Lung (tissue), 12 donors: ENCODE measurements around the gene VPS13D. TPM values are rescaled to one million over a fixed set of nuclear protein-coding genes. Genes with fewer than 3 reads are reported as not detected.

Experiments
- ATAC-seq: fragments of 200-7000 bp; cut with Tn5 transposase; one replicate; pipeline ENCODE4 v1.9.1; 2020; ENCODE audit warnings: moderate number of reproducible peaks; ENCODE audit not compliant: insufficient read depth, low FRiP score
- DNase-seq, 3 donors: peaks; one replicate each; pipeline ENCODE4 v3.0.0-alpha.2; 2013 to 2017
- H3K27ac ChIP-seq, 2 donors: one replicate each; pipeline ENCODE4 v1.5.1; 2013; ENCODE audit warnings: mild to moderate bottlenecking in 2 of 2, moderate library complexity in 2 of 2, control low read depth in 1 of 2, inconsistent platforms in 1 of 2, low read depth in 1 of 2, low read length in 1 of 2
- H3K27me3 ChIP-seq, 3 donors: one replicate each; pipeline ENCODE4 v1.5.1; 2013; ENCODE audit warnings: low read length in 2 of 3; ENCODE audit not compliant: control insufficient read depth in 3 of 3, insufficient read depth in 3 of 3
- H3K36me3 ChIP-seq, 4 donors: one replicate each; pipeline ENCODE4 v1.5.1; 2013; ENCODE audit warnings: low read length in 4 of 4, mild to moderate bottlenecking in 1 of 4, moderate library complexity in 1 of 4; ENCODE audit not compliant: control insufficient read depth in 4 of 4, insufficient read depth in 4 of 4
- H3K4me1 ChIP-seq, 5 donors: one replicate each; pipeline ENCODE4 v1.5.1; 2013; ENCODE audit warnings: low read length in 5 of 5, mild to moderate bottlenecking in 2 of 5, moderate library complexity in 1 of 5; ENCODE audit not compliant: control insufficient read depth in 5 of 5, insufficient read depth in 5 of 5
- H3K4me3 ChIP-seq: one replicate; pipeline ENCODE4 v1.5.1; 2013; ENCODE audit warnings: mild to moderate bottlenecking, control low read depth, moderate library complexity
- H3K9ac ChIP-seq, 2 donors: one replicate each; pipeline ENCODE4 v1.5.1; 2013; ENCODE audit warnings: low read length in 2 of 2, control low read depth in 1 of 2; ENCODE audit not compliant: insufficient read depth in 1 of 2
- H3K9me3 ChIP-seq, 4 donors: one replicate each; pipeline ENCODE4 v1.5.1; 2013; ENCODE audit warnings: low read length in 3 of 4, mild to moderate bottlenecking in 1 of 4, moderate library complexity in 1 of 4; ENCODE audit not compliant: control insufficient read depth in 4 of 4, insufficient read depth in 3 of 4
- WGBS, 2 donors: extraction: QIAGEN DNeasy Blood & Tissue Kit; methylation state at CpG; one replicate each; pipeline ENCODE4 v1.1.7; 2013; 5-methylcytosine and 5-hydroxymethylcytosine counted together
- polyA plus RNA-seq, 2 donors: library from polyadenylated mRNA; stranded (reverse); fragments of 200-250 nt; gene quantifications; one replicate each; pipeline ENCODE4 v1.2.1, GENCODE V29; 2013
- total RNA-seq, 2 donors: library from RNA; depleted of rRNA in 1 of 2; stranded (reverse); fragments of >200 nt in 1 of 2; gene quantifications; one replicate each; pipeline ENCODE4 v1.2.1, GENCODE V29; 2014 to 2021
- TF ChIP-seq, protein P1 (sequence below): IDR thresholded peaks from 2 replicates; pipeline ENCODE4 v1.5.1; 2012; ENCODE audit warnings: mild to moderate bottlenecking; ENCODE audit errors: control extremely low read depth, extremely low read depth
- donor health status: control.
- donor health status: control.
- donor health status: Bipolar disorder and iron deficiency.
- donor health status: healthy.
- donor health status: DM: yes; HTN: yes; CAD: no.

VPS13D gene
- total and polyA plus RNA-seq, 4 donors, result 18.4 to 76.0 (median 37.5) TPM

DNA sequence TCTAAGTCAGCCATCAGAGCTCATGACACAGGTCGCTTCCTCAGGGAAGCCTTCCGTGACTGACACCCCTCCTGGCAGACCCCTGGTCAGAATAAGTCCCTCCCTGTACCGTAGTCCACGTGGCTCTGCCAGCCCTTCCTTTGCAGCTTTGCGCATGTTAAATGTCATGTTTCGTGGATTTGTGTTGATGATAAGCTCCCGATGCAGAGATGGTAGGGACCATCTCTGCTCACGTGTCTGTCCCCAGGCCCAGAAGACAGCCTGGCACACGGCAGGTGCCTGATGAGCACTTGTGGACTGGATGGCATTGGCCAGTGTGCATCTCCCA lies 312.3 kb downstream of the VPS13D start:
- WGBS, 2 donors, result 93 to 95% methylated on average over 9 of the region's 9 CpGs

DNA sequence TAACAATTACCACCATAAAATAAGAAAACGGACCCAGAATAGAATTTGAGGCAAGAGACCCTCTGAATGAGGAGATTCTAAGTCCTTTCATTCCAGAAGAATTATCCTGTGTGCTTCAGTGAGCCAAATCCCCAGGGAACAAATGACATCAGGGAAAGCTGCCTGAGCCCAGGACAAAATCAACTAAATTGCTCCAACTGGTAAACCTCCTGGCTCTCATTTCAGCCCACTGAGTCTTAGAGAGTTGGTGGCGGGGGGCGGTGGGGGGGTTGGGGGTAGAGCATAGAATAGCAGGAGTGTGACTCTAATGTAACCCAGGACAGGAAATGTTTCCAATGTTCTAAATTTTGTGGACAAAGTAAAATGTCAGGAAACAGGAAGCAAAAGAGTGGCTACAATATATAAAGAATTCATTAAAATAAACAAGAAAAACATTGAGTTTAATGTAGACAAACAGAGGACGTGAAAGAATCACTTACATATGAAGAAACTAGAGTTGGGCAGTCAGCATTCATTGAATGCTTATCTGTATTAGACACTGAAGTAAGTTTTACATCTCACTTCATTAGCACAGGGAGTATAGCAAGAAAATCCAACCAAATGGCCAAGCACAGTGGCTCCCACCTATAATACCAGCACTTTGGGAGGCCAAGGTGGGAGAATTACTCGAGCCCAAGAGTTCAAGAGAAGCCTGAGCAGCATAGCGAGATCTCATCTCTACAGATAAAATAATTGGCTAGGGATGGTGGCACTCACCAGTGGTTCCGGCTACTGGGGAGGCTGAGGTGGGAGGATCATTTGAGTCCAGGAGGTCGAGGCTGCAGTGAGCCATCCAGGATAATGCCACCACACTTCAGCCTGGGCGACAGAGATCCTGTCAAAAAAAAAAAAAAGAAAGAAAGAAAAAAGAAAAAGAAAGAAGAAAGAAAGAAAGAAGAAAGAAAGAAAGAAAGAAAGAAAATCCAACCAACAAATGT lies 313.1 kb downstream of the VPS13D start:
- peaks cover 0 to 37% (median 8%) of the 10 kb centered on the region in 5 donors for H3K4me1 ChIP-seq
- WGBS, 2 donors, result 86 to 89% methylated on average over 9 of the region's 9 CpGs
- H3K4me3 ChIP-seq, result no peak overlapping the region
- no peak overlapping the region for H3K9ac ChIP-seq
- TF ChIP-seq, protein P1, sequence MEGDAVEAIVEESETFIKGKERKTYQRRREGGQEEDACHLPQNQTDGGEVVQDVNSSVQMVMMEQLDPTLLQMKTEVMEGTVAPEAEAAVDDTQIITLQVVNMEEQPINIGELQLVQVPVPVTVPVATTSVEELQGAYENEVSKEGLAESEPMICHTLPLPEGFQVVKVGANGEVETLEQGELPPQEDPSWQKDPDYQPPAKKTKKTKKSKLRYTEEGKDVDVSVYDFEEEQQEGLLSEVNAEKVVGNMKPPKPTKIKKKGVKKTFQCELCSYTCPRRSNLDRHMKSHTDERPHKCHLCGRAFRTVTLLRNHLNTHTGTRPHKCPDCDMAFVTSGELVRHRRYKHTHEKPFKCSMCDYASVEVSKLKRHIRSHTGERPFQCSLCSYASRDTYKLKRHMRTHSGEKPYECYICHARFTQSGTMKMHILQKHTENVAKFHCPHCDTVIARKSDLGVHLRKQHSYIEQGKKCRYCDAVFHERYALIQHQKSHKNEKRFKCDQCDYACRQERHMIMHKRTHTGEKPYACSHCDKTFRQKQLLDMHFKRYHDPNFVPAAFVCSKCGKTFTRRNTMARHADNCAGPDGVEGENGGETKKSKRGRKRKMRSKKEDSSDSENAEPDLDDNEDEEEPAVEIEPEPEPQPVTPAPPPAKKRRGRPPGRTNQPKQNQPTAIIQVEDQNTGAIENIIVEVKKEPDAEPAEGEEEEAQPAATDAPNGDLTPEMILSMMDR, result no peak
- no peaks in the 10 kb centered on the region for H3K27me3 ChIP-seq
- no peaks in the 10 kb centered on the region for H3K36me3 ChIP-seq
- H3K9me3 ChIP-seq, result no peaks in the 10 kb centered on the region
- DNase-seq (peak in 1 of 3 donors; percentile 46), ATAC-seq (no peak)
- no peak overlapping the region for H3K27ac ChIP-seq

More for the DNA sequence above, 312.3 kb downstream of the VPS13D start:
- H3K36me3 ChIP-seq, result no peaks in the 10 kb centered on the region
- H3K4me3 ChIP-seq, result no peak overlapping the region
- DNase-seq (no peak), ATAC-seq (no peak)
- H3K27me3 ChIP-seq, result peaks cover 0 to 2% (median 0%) of the 10 kb centered on the region in 3 donors
- H3K9ac ChIP-seq, result no peak overlapping the region
- H3K9me3 ChIP-seq, result no peaks in the 10 kb centered on the region
- no peak overlapping the region for H3K27ac ChIP-seq
- peaks cover 0 to 31% (median 7%) of the 10 kb centered on the region in 5 donors for H3K4me1 ChIP-seq
- TF ChIP-seq, protein P1, result no peak

DNA sequence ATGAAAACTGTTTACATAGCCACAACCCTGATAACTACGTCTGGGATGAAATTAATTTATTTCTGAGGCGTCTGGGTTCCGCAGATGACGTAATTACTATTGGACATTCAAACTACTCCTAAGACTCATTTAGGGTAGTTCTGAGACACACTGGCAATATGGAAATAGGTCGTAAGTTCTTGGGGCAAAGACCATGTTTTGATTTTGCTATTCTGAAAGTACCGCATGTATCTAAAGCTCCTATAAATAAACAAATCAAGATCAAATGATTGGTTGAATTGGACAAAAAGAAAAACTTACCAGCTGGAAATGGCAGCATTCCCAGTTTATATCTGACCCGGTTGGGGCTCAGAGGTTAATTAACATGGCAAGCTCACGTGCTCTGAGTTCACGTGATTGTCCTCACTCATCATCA lies 313.9 kb downstream of the VPS13D start:
- H3K9me3 ChIP-seq, result no peaks in the 10 kb centered on the region
- ATAC-seq (no peak), DNase-seq (peak in 1 of 3 donors; percentile 56)
- H3K36me3 ChIP-seq, result no peaks in the 10 kb centered on the region
- no peak overlapping the region for H3K4me3 ChIP-seq
- no peaks in the 10 kb centered on the region for H3K27me3 ChIP-seq
- H3K9ac ChIP-seq, result no peak overlapping the region
- peaks cover 0 to 38% (median 11%) of the 10 kb centered on the region in 5 donors for H3K4me1 ChIP-seq
- 77 to 80% methylated on average over 9 of the region's 9 CpGs for WGBS, 2 donors
- TF ChIP-seq, protein P1, result no peak
- no peak overlapping the region for H3K27ac ChIP-seq
